IMR-90 (cell line): ENCODE data around the gene PLXNA4.

Experiments
- CTCF ChIP-seq: conservative IDR thresholded peaks from 2 replicates; pipeline ENCODE4 v1.5.1; 2012; ENCODE audit warnings: mild to moderate bottlenecking, low read depth, low read length, improper control_type of control experiment
- POLR2A ChIP-seq: IDR thresholded peaks from 2 replicates; pipeline ENCODE4 v1.6.1; 2012; ENCODE audit warnings: mild to moderate bottlenecking, low read depth, low read length
- RAD21 ChIP-seq: IDR thresholded peaks from 2 replicates; pipeline ENCODE4 v1.6.1; 2012; ENCODE audit warnings: low read length, improper control_type of control experiment
- SMC3 ChIP-seq: fragments of 150-350 bp; IDR thresholded peaks from 2 replicates; pipeline ENCODE4 v1.6.1; 2016; ENCODE audit warnings: low read depth, mild to moderate bottlenecking, antibody characterized with exemption, low read length, moderate library complexity
- USF2 ChIP-seq: fragments of 150-350 bp; IDR thresholded peaks from 2 replicates; pipeline ENCODE4 v1.6.1; 2017; ENCODE audit warnings: mild to moderate bottlenecking, antibody characterized with exemption, low read length, low read depth

GRCh38 chr7:132511921-132512320 is 64.3 kb downstream of the PLXNA4 start:
- no peak for TF ChIP-seq POLR2A
- no peak for TF ChIP-seq CTCF
- TF ChIP-seq USF2 = no peak
- TF ChIP-seq SMC3 = no peak
- TF ChIP-seq RAD21 = no peak
